GM12875 (cell line): ENCODE data around the gene RABGAP1L.

Experiments used
- H3K4me3 ChIP-seq: one replicate; pipeline ENCODE4 v1.5.1; 2011; ENCODE audit warnings: low read depth, low read length, control low read depth
- CTCF ChIP-seq: IDR thresholded peaks from 2 replicates; pipeline ENCODE4 v1.5.1; 2011; ENCODE audit warnings: low read depth, mild to moderate bottlenecking, control low read depth, inconsistent platforms, low read length, moderate library complexity, borderline replicate concordance; ENCODE audit not compliant: insufficient read depth

Gene RABGAP1L

GRCh38 chr1:174720618-174721017, 561.3 kb downstream of the RABGAP1L start:
- TF ChIP-seq CTCF, result no peak
- H3K4me3 ChIP-seq, result no peak overlapping the region

- TF ChIP-seq CTCF, result no peak
- no peak overlapping the region for H3K4me3 ChIP-seq
These were observed 561.9 kb downstream of the RABGAP1L start for GRCh38 chr1:174721246-174721645.

- TF ChIP-seq CTCF, result no peak
- H3K4me3 ChIP-seq, result no peak overlapping the region
These were observed 564.5 kb downstream of the RABGAP1L start for GRCh38 chr1:174723816-174724215.

- TF ChIP-seq CTCF, result no peak
- no peak overlapping the region for H3K4me3 ChIP-seq
These were observed 564.9 kb downstream of the RABGAP1L start for GRCh38 chr1:174724219-174724618.

GRCh38 chr1:174726167-174726879, 567.0 kb downstream of the RABGAP1L start:
- no peak overlapping the region for H3K4me3 ChIP-seq
- peak; percentile 22; the same call in 1 of the 2 replicates for TF ChIP-seq CTCF

GRCh38 chr1:174726880-174727585, 567.7 kb downstream of the RABGAP1L start:
- TF ChIP-seq CTCF, result no peak
- H3K4me3 ChIP-seq, result no peak overlapping the region

- TF ChIP-seq CTCF, result no peak
- no peak overlapping the region for H3K4me3 ChIP-seq
These were observed 575.0 kb downstream of the RABGAP1L start for GRCh38 chr1:174734270-174734669.
